ENCODE measurements around the gene STK25. TPM values are rescaled to one million over a fixed set of nuclear protein-coding genes. Genes with fewer than 3 reads are reported as not detected.

STK25 gene
- total RNA-seq, 1 donor from 2014 or later: 296 TPM

- Mint-ChIP-seq H3K9me3 (ENCODE audit: unreplicated experiment) (no peaks in the 10 kb centered on the region), H3K4me3 (ENCODE audit: unreplicated experiment) (no peak overlapping the region), H3K27ac (ENCODE audit: unreplicated experiment) (no peak overlapping the region), H3K4me1 (ENCODE audit: unreplicated experiment) (no peaks in the 10 kb centered on the region), H3K36me3 (ENCODE audit: low read depth, unreplicated experiment) (peaks cover 14% of the 10 kb centered on the region), H3K27me3 (ENCODE audit: unreplicated experiment) (peaks cover 11% of the 10 kb centered on the region)
- TF ChIP-seq CTCF (IDR thresholded peaks at IDR 0.05; ENCODE audit: unreplicated experiment): no peak
- DNase-seq (ENCODE audit: low spot score): no peak
Measured at GRCh38 chr2:241494311-241494908, 14.0 kb downstream of the STK25 start.

- Mint-ChIP-seq H3K4me3 (ENCODE audit: unreplicated experiment) (no peak overlapping the region), H3K27ac (ENCODE audit: unreplicated experiment) (no peak overlapping the region), H3K36me3 (ENCODE audit: low read depth, unreplicated experiment) (peaks cover 14% of the 10 kb centered on the region), H3K4me1 (ENCODE audit: unreplicated experiment) (no peaks in the 10 kb centered on the region), H3K27me3 (ENCODE audit: unreplicated experiment) (peaks cover 8% of the 10 kb centered on the region), H3K9me3 (ENCODE audit: unreplicated experiment) (no peaks in the 10 kb centered on the region)
- no peak for DNase-seq (ENCODE audit: low spot score)
- no peak for TF ChIP-seq CTCF (IDR thresholded peaks at IDR 0.05; ENCODE audit: unreplicated experiment)
Measured at GRCh38 chr2:241493092-241493491, 15.3 kb downstream of the STK25 start.

GRCh38 chr2:241492174-241492565 lies 16.2 kb downstream of the STK25 start:
- TF ChIP-seq CTCF (IDR thresholded peaks at IDR 0.05; ENCODE audit: unreplicated experiment): no peak
- Mint-ChIP-seq H3K27ac (ENCODE audit: unreplicated experiment) (peak overlapping the region; percentile 65), H3K9me3 (ENCODE audit: unreplicated experiment) (no peaks in the 10 kb centered on the region), H3K4me1 (ENCODE audit: unreplicated experiment) (no peaks in the 10 kb centered on the region), H3K4me3 (ENCODE audit: unreplicated experiment) (no peak overlapping the region), H3K27me3 (ENCODE audit: unreplicated experiment) (peaks cover 8% of the 10 kb centered on the region), H3K36me3 (ENCODE audit: low read depth, unreplicated experiment) (peaks cover 14% of the 10 kb centered on the region)
- DNase-seq (ENCODE audit: low spot score): no peak

GRCh38 chr2:241491549-241492173 lies 16.7 kb downstream of the STK25 start:
- TF ChIP-seq CTCF (IDR thresholded peaks at IDR 0.05; ENCODE audit: unreplicated experiment): no peak
- no peaks in the 10 kb centered on the region for H3K9me3 Mint-ChIP-seq (ENCODE audit: unreplicated experiment)
- no peak for DNase-seq (ENCODE audit: low spot score)
- H3K27ac Mint-ChIP-seq (ENCODE audit: unreplicated experiment): no peak overlapping the region
- no peaks in the 10 kb centered on the region for H3K4me1 Mint-ChIP-seq (ENCODE audit: unreplicated experiment)
- no peak overlapping the region for H3K4me3 Mint-ChIP-seq (ENCODE audit: unreplicated experiment)
- peaks cover 8% of the 10 kb centered on the region for H3K27me3 Mint-ChIP-seq (ENCODE audit: unreplicated experiment)
- H3K36me3 Mint-ChIP-seq (ENCODE audit: low read depth, unreplicated experiment): peaks cover 14% of the 10 kb centered on the region

- DNase-seq (ENCODE audit: low spot score): no peak
- Mint-ChIP-seq H3K4me1 (ENCODE audit: unreplicated experiment) (no peaks in the 10 kb centered on the region), H3K27ac (ENCODE audit: unreplicated experiment) (no peak overlapping the region), H3K4me3 (ENCODE audit: unreplicated experiment) (no peak overlapping the region), H3K27me3 (ENCODE audit: unreplicated experiment) (peaks cover 8% of the 10 kb centered on the region), H3K9me3 (ENCODE audit: unreplicated experiment) (no peaks in the 10 kb centered on the region), H3K36me3 (ENCODE audit: low read depth, unreplicated experiment) (peaks cover 14% of the 10 kb centered on the region)
- no peak for TF ChIP-seq CTCF (IDR thresholded peaks at IDR 0.05; ENCODE audit: unreplicated experiment)
Measured at GRCh38 chr2:241490825-241491506, 17.4 kb downstream of the STK25 start.

Measured in endothelial cell (in vitro differentiated cells).